GM12875 (cell line): ENCODE data around the gene ADGRA3.

ENCODE experiments used
- H3K4me3 ChIP-seq: one replicate; pipeline ENCODE4 v1.5.1; 2011; ENCODE audit warnings: low read depth, low read length, control low read depth
- TF ChIP-seq, protein P1 (sequence below): IDR thresholded peaks from 2 replicates; pipeline ENCODE4 v1.5.1; 2011; ENCODE audit warnings: low read depth, mild to moderate bottlenecking, control low read depth, inconsistent platforms, low read length, moderate library complexity, borderline replicate concordance; ENCODE audit not compliant: insufficient read depth

Gene ADGRA3

GRCh38 chr4:22512306-22512705 is 3.6 kb downstream of the ADGRA3 start:
- TF ChIP-seq, protein P1, sequence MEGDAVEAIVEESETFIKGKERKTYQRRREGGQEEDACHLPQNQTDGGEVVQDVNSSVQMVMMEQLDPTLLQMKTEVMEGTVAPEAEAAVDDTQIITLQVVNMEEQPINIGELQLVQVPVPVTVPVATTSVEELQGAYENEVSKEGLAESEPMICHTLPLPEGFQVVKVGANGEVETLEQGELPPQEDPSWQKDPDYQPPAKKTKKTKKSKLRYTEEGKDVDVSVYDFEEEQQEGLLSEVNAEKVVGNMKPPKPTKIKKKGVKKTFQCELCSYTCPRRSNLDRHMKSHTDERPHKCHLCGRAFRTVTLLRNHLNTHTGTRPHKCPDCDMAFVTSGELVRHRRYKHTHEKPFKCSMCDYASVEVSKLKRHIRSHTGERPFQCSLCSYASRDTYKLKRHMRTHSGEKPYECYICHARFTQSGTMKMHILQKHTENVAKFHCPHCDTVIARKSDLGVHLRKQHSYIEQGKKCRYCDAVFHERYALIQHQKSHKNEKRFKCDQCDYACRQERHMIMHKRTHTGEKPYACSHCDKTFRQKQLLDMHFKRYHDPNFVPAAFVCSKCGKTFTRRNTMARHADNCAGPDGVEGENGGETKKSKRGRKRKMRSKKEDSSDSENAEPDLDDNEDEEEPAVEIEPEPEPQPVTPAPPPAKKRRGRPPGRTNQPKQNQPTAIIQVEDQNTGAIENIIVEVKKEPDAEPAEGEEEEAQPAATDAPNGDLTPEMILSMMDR = no peak
- no peak overlapping the region for H3K4me3 ChIP-seq

DNA sequence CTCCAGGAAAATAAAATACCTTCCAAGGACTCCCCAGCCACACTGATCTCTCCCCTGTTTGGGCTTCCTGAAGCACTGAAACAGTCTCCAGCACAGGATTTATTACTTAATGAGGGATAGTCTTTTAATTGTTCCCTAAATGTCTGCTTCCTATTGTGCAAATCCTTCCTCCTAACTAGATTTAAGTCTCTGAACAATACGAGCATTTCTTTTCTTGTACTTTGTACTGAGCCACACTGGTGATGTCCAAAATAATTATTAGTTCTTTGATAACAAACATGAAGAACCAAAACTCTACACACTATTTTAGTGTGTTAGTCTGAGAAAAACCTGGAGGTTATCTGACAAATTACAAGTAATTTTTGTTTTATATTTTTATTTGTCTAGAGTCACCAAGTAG is 5.1 kb downstream of the ADGRA3 start:
- TF ChIP-seq, protein P1 = no peak
- H3K4me3 ChIP-seq = no peak overlapping the region

GRCh38 chr4:22508376-22508775 is 7.5 kb downstream of the ADGRA3 start:
- TF ChIP-seq, protein P1 = no peak
- H3K4me3 ChIP-seq = no peak overlapping the region

DNA sequence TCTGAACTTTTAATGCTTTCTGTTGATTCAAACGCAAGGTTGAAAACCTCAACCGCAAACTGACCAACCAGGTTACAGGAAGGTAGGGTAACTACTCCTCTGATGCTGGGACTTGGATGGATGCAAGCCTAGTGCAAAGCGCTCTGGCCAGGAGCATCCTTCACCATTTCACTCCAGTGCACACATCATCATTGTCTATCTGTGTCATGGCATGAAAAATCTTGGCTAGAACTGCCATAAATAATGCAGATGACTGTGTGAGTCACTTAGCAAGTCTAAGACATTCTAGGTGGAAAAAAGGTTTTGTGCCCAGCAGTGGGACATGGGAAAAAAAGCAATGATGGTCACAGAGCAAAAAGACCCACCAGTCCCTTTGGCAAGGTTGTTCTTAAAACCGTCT is 10.9 kb downstream of the ADGRA3 start:
- no peak overlapping the region for H3K4me3 ChIP-seq
- TF ChIP-seq, protein P1 = no peak

DNA sequence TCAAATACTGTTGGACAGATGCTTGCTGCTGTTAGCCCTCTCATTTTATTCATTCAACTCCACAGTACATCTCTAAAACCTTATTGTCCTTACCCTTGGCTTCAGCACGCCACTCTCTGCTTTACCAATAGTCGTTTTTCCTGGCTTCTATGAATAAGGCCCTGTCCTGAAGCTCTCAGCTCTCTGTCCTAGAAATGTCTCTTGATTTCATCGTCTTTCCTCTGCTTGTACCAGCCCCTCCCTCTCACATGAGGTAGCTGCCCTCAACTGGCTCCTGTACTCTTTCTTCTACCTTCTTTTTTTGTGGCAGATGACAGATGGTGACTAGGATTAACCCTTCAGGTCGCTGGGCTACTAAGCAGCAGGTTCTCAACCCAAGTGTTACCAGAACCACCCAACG is 11.4 kb downstream of the ADGRA3 start:
- no peak overlapping the region for H3K4me3 ChIP-seq
- TF ChIP-seq, protein P1 = no peak

GRCh38 chr4:22502895-22503814 is 12.7 kb downstream of the ADGRA3 start:
- H3K4me3 ChIP-seq = no peak overlapping the region
- TF ChIP-seq, protein P1 = no peak

DNA sequence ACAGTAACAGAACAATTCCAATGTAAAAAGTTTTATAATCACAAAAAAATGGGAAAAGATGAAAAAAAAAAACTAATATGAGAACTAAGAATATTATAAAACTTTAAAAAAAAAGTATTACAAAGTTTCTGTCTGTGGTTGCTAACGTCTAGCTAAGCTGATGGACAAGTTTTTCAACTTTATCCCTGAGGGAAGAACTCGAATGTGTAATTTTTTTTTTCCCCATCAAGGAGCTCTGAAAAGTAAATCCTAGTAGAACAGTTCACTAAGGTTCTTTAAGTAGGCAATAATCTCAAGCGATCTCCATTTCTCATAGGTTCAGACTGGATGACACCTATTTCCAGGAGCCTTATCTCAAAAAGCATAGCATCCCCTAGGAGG is 14.2 kb downstream of the ADGRA3 start:
- no peak overlapping the region for H3K4me3 ChIP-seq
- TF ChIP-seq, protein P1 = no peak
